AG09319 (cell line): ENCODE data around the gene PTDSS2.

Experiments
- DNase-seq: peaks from one replicate; pipeline ENCODE4 v3.0.0-alpha.2; 2010; ENCODE audit warnings: low read depth; ENCODE audit errors: extremely low read depth
- CTCF ChIP-seq: IDR thresholded peaks from 2 replicates; pipeline ENCODE4 v1.5.1; 2011; ENCODE audit warnings: low read depth, mild to moderate bottlenecking, inconsistent platforms, low read length, moderate library complexity

The PTDSS2 gene

GRCh38 chr11:456533-456932 is 6.5 kb downstream of the PTDSS2 start:
- no peak for TF ChIP-seq CTCF
- no peak for DNase-seq

- TF ChIP-seq CTCF: no peak
- DNase-seq: no peak
Observed at GRCh38 chr11:457111-457760, 7.2 kb downstream of the PTDSS2 start.

- DNase-seq: no peak
- no peak for TF ChIP-seq CTCF
Observed at GRCh38 chr11:459511-460220, 9.6 kb downstream of the PTDSS2 start.

- DNase-seq: no peak
- TF ChIP-seq CTCF: no peak
Observed at GRCh38 chr11:460331-461199, 10.5 kb downstream of the PTDSS2 start.

- no peak for TF ChIP-seq CTCF
- DNase-seq: no peak
Observed at GRCh38 chr11:461626-462025, 11.5 kb downstream of the PTDSS2 start.

GRCh38 chr11:462107-462890 is 12.2 kb downstream of the PTDSS2 start:
- TF ChIP-seq CTCF: no peak
- no peak for DNase-seq
